HG03135 (cell line): ENCODE results near the gene ZDHHC7.
A peak's percentile ranks its signal among the peaks of the same experiment; 100 is the strongest.

Experiments
- ATAC-seq: cut with Tn5 transposase; IDR thresholded peaks from one replicate; pipeline ENCODE4 v1.9.1; 2021; ENCODE audit warnings: mild to moderate bottlenecking, moderate library complexity; ENCODE audit not compliant: unreplicated experiment

Gene ZDHHC7

DNA sequence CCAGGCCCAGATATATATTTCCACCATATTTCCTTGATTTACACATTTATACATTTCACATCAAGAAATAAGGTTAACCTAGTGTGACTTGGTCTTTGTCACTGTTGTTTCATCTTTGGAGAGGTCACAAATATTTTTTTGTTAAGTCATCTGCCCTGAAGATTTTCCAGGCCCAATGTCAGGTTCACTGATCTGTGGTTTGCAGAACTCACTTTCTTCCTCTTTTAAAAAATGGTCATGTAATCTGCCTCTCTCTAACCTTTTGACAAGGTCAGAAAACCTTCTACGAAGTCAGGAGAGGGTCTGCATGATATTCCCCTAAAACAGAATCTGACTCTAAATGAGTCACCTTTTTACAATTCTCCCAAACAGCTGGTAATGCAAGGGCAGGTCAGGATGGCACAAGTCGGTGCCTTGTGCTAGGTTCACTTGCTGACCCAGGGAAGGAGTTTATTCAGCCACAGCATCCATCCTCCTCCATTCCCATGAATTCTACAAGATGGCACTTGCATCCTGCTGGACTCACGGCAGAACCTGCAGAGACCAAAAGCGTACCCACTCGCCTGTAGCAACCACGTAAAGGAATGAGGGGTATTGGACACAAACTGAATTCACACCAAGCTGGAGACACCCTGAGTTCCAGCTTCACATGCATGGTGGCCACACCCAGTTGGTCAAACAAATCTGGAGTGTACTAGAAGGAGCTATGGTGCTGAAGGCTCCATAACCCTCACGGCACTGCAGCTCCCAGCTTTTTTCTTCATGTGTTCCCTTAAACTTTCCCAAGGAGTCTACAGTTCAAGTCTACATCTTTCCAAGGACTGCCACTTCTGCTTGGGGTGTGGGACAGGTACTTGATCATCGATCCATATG lies 14.7 kb upstream of the ZDHHC7 start:
- no peak for ATAC-seq

DNA sequence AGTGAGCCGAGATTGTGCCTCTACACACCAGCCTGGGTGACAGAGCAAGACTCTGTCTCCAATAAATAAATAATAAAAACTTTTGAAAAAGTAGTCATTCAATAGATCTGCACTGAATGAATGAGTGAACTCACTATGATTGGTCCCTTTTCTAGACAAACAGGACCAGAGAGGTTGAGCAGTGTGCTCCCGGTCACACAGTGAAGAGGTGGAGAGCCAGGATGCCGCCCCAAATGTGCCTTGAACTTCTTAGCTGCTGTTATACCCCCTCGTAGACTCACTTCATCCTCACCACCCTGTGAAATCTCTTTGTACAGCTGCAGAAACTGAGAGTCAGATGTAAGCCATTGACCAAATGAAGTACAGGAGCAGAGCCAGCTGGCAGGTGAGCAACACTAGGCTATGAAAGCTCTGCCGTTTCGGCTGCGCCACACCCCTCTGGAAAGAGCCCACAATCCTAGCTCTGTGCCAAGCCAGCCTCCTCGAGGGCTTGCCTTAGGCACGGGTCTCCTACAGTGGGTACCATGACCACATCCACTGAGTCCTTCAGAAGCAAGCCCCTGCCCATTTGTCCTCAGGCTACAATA lies 8.4 kb upstream of the ZDHHC7 start:
- no peak for ATAC-seq

DNA sequence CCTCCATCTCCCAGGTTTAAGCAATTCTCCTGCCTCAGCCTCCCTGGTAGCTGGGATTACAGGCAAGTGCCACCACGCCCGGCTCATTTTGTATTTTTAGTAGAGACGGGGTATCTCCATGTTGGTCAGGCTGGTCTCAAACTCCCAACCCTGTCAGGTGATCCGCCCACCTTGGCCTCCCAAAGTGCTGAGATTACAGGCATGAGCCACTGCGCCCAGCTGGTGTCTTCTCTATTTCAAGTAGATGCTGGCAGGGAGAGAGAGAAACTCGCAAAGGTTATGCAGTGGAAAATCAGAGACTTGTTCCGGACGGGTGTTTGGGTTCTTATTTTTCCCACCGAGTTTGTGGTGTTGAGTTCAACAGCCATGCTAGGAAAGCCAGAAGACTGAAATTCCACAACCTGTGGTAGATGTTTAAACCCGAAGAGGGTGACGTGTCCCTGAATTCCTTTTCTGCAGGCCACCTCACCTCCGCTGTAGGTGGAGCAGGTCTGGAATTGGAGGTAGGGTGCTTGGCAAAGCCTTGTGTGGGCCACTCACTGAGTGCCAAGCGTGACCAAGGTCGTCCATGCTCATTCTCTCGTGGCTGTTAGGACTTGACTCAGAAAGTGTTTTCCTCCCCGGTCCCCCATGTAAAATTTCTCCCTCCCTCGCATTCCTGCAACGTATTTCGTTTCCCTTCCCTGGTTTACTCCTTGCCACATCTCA lies 7.3 kb upstream of the ZDHHC7 start:
- ATAC-seq: no peak

DNA sequence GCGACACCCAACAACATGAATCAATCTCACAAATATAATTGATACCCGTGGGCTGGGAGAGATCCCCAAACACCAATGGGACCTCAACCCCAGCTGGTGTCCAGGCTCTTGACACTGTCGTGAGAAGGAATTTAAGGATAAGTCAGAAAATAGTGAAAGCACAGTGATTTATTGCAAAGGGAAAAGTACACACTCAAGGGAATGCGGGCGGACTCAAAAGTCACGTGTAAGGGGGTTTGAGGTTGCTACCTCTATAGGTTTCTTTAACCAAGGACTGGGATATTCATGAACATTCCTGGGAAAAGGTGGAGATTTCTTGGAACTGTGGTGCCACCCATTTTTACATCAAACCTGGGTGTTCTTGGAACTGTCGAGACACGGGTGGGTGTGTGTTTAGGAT lies 6.3 kb upstream of the ZDHHC7 start:
- no peak for ATAC-seq

DNA sequence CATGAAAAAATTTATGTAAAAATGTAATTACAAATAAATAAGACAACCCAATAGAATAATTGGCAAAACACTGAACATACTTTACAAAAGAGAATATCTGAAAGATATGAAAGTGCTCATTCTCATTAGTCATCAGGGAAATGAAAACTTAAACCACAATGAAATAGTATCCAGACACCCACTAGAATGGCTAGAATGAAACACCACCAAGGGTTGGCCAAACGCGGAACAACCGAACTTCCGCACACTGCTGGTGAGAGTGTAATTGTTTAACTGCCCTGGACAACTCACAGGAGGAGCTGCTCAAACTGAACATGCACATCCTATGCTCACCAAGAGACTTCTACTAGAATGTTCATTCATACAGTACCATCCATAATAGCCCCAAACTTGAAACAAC lies 5.8 kb upstream of the ZDHHC7 start:
- ATAC-seq: no peak

DNA sequence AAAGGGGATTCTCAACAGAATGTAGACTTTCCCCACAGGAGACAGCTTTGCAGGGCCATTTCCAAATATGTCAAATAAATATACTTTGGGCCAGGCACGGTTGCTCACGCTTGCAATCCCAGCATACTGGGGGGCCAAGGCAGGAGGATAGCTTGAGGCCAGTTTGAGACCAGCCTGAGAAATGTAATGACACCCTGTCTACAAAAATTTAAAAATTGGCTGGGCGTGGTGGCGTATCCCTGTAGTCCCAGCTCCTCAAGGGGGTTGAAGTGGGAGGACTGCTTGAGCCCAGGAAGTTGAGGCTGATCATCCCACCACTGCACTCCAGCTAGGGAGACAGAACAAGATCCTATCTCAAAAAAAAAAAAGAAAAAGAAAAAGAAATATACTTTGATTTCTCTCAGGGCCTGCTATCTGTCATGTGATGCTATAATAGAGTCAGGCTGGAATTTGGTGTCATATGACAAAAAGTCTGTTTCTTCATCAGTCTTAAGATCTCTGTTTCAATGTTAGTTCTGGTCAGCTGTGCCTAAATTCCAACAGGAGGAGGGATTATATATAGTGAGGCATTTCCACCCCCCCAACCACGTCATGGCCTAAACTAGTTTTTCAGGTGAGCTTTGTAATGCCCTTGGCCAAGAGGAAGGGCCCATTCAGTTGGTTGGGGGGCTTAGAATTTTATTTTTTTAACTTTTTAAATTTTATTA lies 4.3 kb upstream of the ZDHHC7 start:
- no peak for ATAC-seq

DNA sequence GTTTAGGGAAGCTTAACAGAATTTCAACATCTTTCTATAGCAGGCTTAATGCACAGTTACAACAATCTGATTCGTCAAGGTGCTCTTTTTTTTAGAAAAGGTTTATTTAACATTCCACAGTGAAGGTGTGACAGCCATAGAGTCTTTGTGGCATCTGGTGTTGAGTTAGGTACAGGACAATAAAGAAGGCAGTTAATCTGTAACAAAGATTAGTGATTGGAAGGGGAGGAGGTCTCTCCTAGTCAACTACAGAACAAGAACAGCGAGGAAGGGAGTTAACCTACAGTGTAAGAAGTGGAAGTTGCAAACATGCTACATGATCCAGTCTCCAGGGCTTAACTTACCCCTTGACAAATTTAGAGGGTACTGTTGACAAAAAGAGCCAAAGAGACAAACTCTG lies 3.0 kb upstream of the ZDHHC7 start:
- no peak for ATAC-seq

DNA sequence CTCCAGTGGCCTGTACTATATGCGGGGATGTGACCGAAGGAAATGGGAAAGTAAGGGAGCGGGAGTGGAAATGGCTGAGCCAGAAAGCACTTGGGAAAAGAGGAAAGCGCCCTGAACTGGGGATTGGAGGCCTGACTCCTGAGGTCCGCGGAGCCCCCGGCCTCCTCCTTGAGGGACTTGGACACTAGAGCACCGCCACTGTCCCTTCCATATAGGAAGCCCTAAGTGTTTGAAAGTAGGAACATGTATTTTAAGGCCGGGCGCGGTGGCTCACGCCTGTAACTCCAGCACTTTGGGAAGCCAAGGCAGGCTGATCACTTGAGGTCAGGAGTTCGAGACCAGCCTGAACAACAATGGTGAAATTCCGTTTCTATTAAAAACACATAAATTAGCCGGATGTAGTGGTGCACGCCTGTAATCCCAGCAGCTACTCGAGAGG lies 530 bp upstream of the ZDHHC7 start:
- ATAC-seq: no peak

DNA sequence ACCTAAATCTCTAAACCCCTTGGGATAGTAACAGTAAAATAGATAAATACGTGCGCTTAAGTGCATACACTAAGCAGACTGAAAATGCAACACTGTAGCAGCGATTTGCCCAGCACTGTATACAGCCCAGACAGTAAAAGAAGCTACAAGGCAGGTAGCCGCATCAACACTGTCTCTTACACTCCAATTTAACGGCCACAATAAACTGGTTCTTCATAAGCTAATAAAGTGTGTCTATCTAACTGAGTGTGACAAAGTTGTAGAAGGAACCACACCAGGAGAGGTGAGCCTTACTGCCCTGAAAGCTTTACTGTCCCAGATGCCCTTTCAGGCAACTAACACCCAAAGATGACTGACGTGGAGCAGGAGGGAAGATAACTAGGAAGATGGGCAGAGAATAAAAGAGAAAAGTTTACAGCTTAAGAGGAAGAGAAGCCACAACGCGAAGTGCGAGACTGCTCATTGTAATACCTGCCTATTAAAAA lies 847 bp downstream of the ZDHHC7 start:
- peak; percentile 4 for ATAC-seq

DNA sequence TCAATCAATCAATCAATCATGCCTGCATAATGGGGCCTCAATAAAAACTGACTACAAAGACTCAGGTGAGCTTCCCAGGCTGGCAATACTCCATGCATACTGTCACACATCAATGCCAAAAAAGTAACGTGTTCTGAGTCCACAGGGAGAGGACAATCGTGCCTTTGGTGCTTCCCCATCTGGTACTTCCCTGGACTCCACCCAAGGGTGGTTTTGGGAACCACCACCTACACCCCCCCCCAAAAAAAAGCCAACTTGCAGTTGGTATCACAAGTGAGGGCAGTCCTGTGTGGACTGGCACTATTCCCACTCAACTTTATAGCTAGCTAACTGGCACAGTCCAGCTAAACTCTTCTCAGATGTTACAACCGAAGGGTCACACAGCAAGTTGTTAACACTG lies 3.1 kb downstream of the ZDHHC7 start:
- no peak for ATAC-seq

DNA sequence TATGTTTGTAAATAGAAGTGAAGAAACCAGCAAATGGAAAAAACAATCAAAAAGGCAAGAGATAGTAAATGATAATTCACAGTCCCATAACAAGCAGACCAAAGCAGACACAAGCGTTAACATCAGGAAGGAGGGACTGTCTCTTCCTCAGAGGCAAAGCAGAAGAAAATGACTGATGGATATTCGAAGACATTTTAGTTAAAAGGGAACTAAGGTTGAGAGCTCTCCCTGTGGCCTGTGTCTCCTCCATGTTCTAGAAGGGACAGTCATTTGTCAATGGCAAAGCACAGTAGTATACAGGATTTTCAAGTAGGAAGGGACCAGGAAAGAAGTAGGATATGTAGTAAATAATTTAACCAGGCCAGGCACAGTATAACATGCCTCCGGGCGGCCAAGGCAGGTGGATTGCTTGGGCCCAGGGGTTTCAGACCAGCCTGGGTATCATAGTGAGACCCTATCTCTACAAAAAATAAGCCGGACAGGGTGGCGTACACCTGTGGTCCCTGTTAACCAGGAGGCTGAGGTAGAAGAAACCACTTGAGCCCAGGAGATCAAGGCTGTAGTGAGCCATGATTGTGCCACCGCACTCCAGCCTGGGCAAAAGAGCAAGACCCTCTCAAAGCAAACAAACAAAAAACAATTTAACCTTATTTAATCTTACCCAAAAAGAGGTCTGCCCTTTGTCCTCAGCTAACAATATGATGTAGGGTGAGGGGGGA lies 3.7 kb downstream of the ZDHHC7 start:
- ATAC-seq: no peak

DNA sequence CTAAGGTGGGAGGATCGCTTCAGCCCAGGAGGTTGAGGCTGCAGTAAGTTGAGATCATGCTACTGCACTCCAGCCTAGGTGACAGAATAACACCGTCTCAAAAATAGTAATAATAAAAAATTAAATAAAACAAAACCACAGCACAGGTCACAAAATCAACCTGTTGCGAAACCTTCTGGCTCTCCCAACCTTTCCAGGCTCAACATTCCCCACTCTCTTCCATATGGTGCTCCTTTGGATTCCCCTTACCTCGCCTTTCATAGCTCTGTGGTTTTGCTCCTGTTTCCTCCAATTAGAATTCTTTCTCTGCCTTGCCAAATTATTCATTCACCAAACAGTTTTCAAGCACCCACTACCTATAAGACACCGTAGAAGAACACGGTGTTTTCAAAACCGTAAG lies 4.7 kb downstream of the ZDHHC7 start:
- no peak for ATAC-seq

DNA sequence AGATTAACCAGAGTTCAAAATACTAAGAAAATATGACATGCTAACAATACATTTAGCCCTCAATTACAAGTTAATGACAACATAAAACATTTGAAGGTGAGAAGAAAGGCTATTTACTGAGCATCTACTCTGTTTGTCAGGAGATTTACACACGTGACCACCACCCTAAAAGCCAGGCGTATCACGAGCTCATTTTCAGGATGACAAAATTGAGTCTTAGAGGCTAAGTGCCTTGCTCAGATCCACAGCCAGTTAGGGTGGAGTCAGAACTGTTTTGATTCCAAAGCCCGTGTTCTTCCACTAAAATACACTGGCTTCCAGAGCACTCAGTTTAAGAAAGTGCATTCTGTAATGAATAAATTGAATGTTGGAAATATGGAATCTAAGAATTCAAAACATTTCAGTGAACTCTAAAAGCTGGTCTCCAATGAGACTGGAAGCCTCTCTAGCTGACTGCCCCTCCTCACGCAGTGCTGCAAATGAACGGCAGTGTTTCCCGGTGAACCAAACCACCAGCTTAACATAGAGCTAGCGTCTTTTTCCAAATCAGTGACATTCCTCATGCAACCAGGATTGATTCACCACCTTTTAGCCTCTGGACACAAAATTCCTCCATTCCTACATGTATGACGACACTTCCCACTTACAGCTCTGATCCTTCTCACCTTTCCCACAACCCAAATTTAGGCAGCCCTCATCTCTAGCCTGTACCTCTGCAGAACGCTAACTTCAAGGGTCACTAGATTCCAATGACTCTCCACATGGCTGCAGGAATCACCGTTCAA lies 5.9 kb downstream of the ZDHHC7 start:
- no peak for ATAC-seq

DNA sequence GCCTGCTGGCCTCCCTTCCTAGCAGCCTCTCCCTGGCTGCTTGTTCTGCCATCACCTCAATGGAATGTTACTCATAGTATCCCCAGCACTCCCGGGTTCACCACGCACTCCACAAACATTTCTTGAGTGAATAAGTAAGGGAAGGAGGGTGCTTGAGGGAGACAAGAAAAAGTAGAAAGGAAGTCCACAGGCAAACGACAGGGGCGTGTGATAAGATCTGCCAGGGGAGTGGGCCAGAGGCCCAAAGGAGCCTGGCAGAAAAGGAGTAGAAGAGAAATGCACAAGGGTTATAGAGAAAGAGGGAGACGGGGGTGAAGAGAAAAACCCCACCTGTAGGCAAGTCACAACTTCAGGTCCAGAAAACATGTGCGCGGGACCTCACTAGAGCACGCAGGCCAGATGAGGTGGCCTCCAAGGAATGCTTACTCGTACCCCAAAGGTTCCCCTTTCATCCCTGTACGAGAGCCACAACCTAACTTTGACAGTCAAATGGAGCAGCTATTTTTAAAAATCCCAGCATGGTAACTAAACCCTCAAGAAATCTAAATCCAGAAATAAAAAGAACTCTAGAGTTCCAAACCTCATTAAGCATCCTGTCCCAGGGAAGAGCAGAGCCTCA lies 6.6 kb downstream of the ZDHHC7 start:
- no peak for ATAC-seq

DNA sequence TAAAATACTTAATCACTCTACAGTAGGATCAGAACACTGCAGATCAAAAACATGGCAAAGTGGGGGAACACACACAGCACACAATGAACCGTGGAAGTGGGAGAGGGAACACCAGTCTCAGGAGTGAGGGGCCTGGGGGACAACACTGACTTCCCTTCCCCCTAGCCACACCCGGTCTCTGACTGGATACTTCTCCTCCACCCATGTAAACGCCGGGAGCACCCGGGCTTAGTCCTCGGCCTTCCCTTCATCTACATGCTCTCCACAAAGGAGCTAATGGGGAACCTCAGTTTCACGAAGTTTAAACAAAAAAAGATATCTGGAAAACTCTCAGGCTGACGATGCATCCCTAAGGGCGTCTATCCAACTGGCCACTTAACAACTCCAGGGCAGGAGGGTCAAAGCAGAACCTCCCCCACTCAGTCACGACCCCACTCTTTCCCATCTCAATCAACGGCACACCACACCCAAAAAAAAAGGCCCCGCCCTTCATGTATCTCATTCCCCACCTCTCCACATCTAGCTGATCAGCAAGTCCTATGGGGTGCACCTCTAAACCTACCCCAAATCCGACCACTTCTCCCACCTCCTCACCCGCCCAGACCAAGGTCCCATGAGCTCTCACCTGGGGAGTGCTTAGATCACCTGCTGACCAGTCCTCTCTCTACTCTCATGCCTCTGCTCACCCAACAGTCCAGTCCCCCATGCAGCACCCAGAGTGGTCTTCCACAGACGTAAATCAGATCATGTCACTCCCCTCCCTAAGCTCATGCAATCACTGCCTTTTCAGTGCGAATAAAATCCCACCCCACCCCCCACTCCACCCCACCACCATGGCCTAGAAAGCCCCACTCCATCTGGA lies 7.4 kb downstream of the ZDHHC7 start:
- no peak for ATAC-seq

DNA sequence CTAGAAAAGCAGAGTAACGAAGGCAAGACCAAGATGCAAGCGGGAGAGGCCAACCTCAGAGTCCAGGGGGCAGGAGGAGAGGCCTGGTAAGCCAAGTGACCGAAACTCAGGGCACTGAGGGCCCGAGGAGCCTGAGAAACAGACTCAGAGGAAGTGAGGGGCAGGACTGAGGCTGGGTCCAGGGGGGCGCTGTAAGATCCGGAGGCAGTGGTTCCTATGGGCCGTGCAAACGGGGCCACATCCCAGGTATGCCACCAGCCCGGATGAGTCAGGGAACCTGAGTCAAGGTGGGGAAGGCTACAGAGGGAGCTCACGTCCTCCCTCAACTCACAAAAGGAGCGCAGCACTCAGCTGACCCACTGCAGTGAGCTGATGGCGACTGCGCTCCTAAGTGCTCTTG lies 8.3 kb downstream of the ZDHHC7 start:
- no peak for ATAC-seq

DNA sequence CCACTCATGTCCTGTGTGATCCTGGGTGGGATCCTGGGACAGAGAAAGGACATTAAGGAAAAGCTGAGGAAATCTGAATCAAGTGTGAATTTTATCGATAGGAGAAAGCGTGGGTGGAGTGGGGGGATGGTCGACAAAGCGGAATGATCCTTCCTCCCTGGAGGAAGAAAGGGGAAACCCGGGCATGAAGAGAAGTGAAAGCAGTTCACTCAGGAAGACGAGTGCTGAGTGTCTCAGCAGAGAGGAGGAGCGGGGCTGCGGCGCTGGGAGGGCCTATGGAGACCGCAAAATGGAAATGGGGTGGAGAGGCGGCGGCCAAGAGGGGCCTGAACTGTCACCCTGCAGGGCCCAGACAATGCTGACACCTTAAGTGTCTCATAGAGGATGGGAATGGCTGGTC lies 8.7 kb downstream of the ZDHHC7 start:
- no peak for ATAC-seq

DNA sequence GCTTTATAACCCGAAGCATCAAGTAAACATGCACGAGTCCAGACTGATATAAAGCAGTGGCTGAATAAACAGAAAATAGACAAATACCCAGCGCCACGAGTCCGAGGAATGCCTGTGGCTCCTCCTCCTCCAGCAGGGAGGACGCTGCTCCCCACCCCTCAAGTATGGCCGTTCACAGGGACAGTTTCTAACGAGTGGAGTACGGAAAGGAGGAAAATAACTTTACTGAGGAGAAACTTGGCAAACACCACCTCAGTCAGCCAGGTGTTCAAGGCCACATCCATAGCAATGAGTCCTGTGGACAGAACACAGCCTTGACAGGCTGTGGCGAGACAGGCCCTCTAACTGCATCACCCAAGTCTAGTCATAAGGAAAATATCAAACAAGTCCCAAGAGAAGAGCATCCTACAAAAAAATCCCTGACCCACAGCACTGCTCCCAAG lies 9.2 kb downstream of the ZDHHC7 start:
- ATAC-seq: no peak
